A673 (cell line): ENCODE data around the gene FNDC7. TPM values are rescaled to one million over a fixed set of nuclear protein-coding genes. Genes with fewer than 3 reads are reported as not detected.
"Not testable (repeated sequence)": the region's sequence is repeated elsewhere in the genome, so short reads cannot be mapped to it uniquely, and the experiment has no call there.

Source experiments
- BruUV-seq: library from RNA; stranded (reverse); fragments of 400-500 nt; replicated peaks from 2 replicates; lab custom pipeline; 2021; lab: Mats Ljungman, UMichigan
- CTCF ChIA-PET: fragments of 300-600 bp; sonication (Branson Sonifier 250); formaldehyde crosslinking; loops from one replicate; lab custom pipeline; 2022; ENCODE audit warnings: antibody characterized with exemption; lab: Charles Lee
- POLR2A ChIA-PET: fragments of 300-600 bp; sonication (Branson Sonifier 250); formaldehyde crosslinking; loops from one replicate; lab custom pipeline; 2022; ENCODE audit warnings: antibody characterized with exemption; ENCODE audit not compliant: low non-redundant PET; lab: Charles Lee
- DNase-seq: peaks from one replicate; pipeline ENCODE4 v3.0.0-alpha.2; 2015; ENCODE audit warnings: low spot score
- H3K27ac ChIP-seq: fragments of 200-600 bp; sonication (generic); 2 replicates; pipeline ENCODE4 v1.5.1; 2016; ENCODE audit warnings: mixed run types, low read depth, mild to moderate bottlenecking, mixed read lengths, antibody characterized with exemption, low read length; ENCODE audit not compliant: poor library complexity, severe bottlenecking
- H3K27me3 ChIP-seq: fragments of 200-600 bp; sonication (generic); replicated peaks from 2 replicates; pipeline ENCODE4 v1.6.1; 2017; ENCODE audit warnings: mixed run types, low read depth, mild to moderate bottlenecking, mixed read lengths, antibody characterized with exemption, low read length; ENCODE audit not compliant: insufficient read depth, poor library complexity
- H3K36me3 ChIP-seq: fragments of 200-600 bp; sonication (generic); 2 replicates; pipeline ENCODE4 v1.6.1; 2016; ENCODE audit warnings: mixed run types, mild to moderate bottlenecking, mixed read lengths, antibody characterized with exemption, low read length; ENCODE audit not compliant: insufficient read depth, poor library complexity, severe bottlenecking
- H3K4me1 ChIP-seq: fragments of 200-600 bp; sonication (generic); 2 replicates; pipeline ENCODE4 v1.6.1; 2017; ENCODE audit warnings: mixed run types, mild to moderate bottlenecking, mixed read lengths, antibody characterized with exemption, low read length; ENCODE audit not compliant: insufficient read depth, poor library complexity, severe bottlenecking
- H3K4me3 ChIP-seq: fragments of 200-600 bp; sonication (generic); 2 replicates; pipeline ENCODE4 v1.5.1; 2016; ENCODE audit warnings: low read depth, mixed run types, mild to moderate bottlenecking, mixed read lengths, low read length; ENCODE audit not compliant: poor library complexity, severe bottlenecking
- H3K9me3 ChIP-seq: fragments of 200-600 bp; sonication (generic); 2 replicates; pipeline ENCODE4 v1.6.1; 2016; ENCODE audit warnings: mixed run types, low read depth, mild to moderate bottlenecking, mixed read lengths, antibody characterized with exemption, low read length; ENCODE audit not compliant: poor library complexity, severe bottlenecking
- CTCF ChIP-seq: fragments of 300-800, 200-600 bp; sonication (generic); conservative IDR thresholded peaks from 2 replicates; pipeline ENCODE4 v1.5.1; 2017; ENCODE audit warnings: low read depth, mild to moderate bottlenecking, antibody characterized with exemption, low read length, moderate library complexity, mixed read lengths
- EZH2 ChIP-seq: fragments of 200-600 bp; sonication (generic); IDR thresholded peaks from 2 replicates; pipeline ENCODE4 v1.6.1; 2017; ENCODE audit warnings: borderline replicate concordance, low read depth, mild to moderate bottlenecking, mixed read lengths, antibody characterized with exemption, low read length; ENCODE audit not compliant: poor library complexity, severe bottlenecking
- intact Hi-C: fragments of 100-400 bp; cut with micrococcal nuclease; formaldehyde crosslinking; loops from one replicate; pipeline ENCODE4 v1.10.0; 2022; ENCODE audit not compliant: unreplicated experiment
- total RNA-seq: library from RNA; stranded (reverse); gene quantifications from 2 replicates; pipeline ENCODE4 v1.2.3, GENCODE V29; 2021

Gene FNDC7
- total RNA-seq, 1 experiment from 2014 or later = 0.13 TPM

- Histone ChIP-seq H3K27ac (no peak overlapping the region), H3K4me3 (no peak overlapping the region), H3K9me3 (no peaks in the 10 kb centered on the region), H3K36me3 (no peaks in the 10 kb centered on the region), H3K27me3 (no peaks in the 10 kb centered on the region), H3K4me1 (peaks cover 8% of the 10 kb centered on the region)
- intact Hi-C loops = no loop called here
- no peak for DNase-seq
- no TSS peak for BruUV-seq
- ChIA-PET POLR2A (no interaction called here), CTCF (no interaction called here)
- TF ChIP-seq EZH2 (no peak), CTCF (no peak)
Measured at GRCh38 chr1:108665067-108665466, 47.6 kb upstream of the FNDC7 start.

GRCh38 chr1:108665771-108666170 is 46.9 kb upstream of the FNDC7 start:
- no peaks in the 10 kb centered on the region for H3K9me3 ChIP-seq
- ChIA-PET CTCF (no interaction called here), POLR2A (no interaction called here)
- no peak for DNase-seq
- H3K27ac ChIP-seq = no peak overlapping the region
- no peak for TF ChIP-seq CTCF
- TF ChIP-seq EZH2 = no peak
- no peaks in the 10 kb centered on the region for H3K27me3 ChIP-seq
- BruUV-seq = no TSS peak
- intact Hi-C loops = no loop called here
- H3K36me3 ChIP-seq = no peaks in the 10 kb centered on the region
- H3K4me1 ChIP-seq = peaks cover 8% of the 10 kb centered on the region
- H3K4me3 ChIP-seq = no peak overlapping the region

GRCh38 chr1:108667422-108667821 is 45.3 kb upstream of the FNDC7 start:
- POLR2A ChIA-PET, DNase-seq, H3K4me1 ChIP-seq, intact Hi-C loops, H3K36me3 ChIP-seq, H3K27me3 ChIP-seq, H3K9me3 ChIP-seq, BruUV-seq, H3K27ac ChIP-seq, H3K4me3 ChIP-seq, CTCF ChIA-PET: not testable (repeated sequence)

- intact Hi-C loops = no loop called here
- no peak overlapping the region for H3K27ac ChIP-seq
Measured at GRCh38 chr1:108668777-108669176, 43.9 kb upstream of the FNDC7 start.

More at GRCh38 chr1:108668777-108669176, 43.9 kb upstream of the FNDC7 start:
- Histone ChIP-seq H3K27me3 (no peaks in the 10 kb centered on the region), H3K36me3 (no peaks in the 10 kb centered on the region), H3K4me3 (no peak overlapping the region), H3K4me1 (no peaks in the 10 kb centered on the region), H3K9me3 (no peaks in the 10 kb centered on the region)
- CTCF ChIA-PET = no interaction called here
- no peak for TF ChIP-seq EZH2
- no peak for TF ChIP-seq CTCF
- no TSS peak for BruUV-seq
- POLR2A ChIA-PET = no interaction called here
- no peak for DNase-seq
